GM23338 (cell line): Measurements from ENCODE around the gene CDC26.

Experiments used
- CREB1 ChIP-seq: fragments of 250-450 bp; sonication (Bioruptor Pico); IDR thresholded peaks from 2 replicates; pipeline ENCODE4 v1.5.0; 2020; ENCODE audit warnings: low read depth, mild to moderate bottlenecking, moderate library complexity
- ETS1 ChIP-seq: IDR thresholded peaks from 2 replicates; pipeline ENCODE4 v1.6.1; 2016; ENCODE audit warnings: antibody characterized with exemption
- EZH2 ChIP-seq: fragments of 200-600 bp; sonication (generic); IDR thresholded peaks from one replicate; pipeline ENCODE4 v1.8.0; 2017; ENCODE audit warnings: antibody characterized with exemption, mild to moderate bottlenecking, low read depth; ENCODE audit not compliant: unreplicated experiment
- EZH2phosphoT487 ChIP-seq: fragments of 200-600 bp; sonication (generic); IDR thresholded peaks from one replicate; pipeline ENCODE4 v1.8.1; 2018; ENCODE audit warnings: antibody characterized with exemption; ENCODE audit not compliant: unreplicated experiment
- POLR2AphosphoS5 ChIP-seq: IDR thresholded peaks from 2 replicates; pipeline ENCODE4 v1.6.1; 2016; ENCODE audit warnings: antibody characterized with exemption, low read depth
- ZNF114 ChIP-seq: fragments of 250-450 bp; sonication (Bioruptor Pico); IDR thresholded peaks from 2 replicates; pipeline ENCODE4 v1.5.0; 2020; ENCODE audit warnings: mild to moderate bottlenecking, moderate library complexity
- TF ChIP-seq, protein P1 (sequence below), 2 experiments: fragments of 200-600 bp in 1 of 2; sonication (generic) in 1 of 2; conservative IDR thresholded peaks; 2 replicates each; pipeline versions ENCODE4 v1.5.1 to v1.6.1; 2016 to 2017; ENCODE audit warnings: antibody characterized with exemption in 2 of 2, low read depth in 2 of 2, mild to moderate bottlenecking in 2 of 2, moderate library complexity in 1 of 2
- TF ChIP-seq, protein P2 (sequence below): IDR thresholded peaks from one replicate; pipeline ENCODE4 v1.6.1; 2018; ENCODE audit warnings: antibody characterized with exemption; ENCODE audit not compliant: unreplicated experiment
- TF ChIP-seq, protein P3 (sequence below): fragments of 250-450 bp; sonication (Bioruptor Pico); IDR thresholded peaks from 2 replicates; pipeline ENCODE4 v1.5.0; 2020; ENCODE audit warnings: mild to moderate bottlenecking, moderate library complexity

DNA sequence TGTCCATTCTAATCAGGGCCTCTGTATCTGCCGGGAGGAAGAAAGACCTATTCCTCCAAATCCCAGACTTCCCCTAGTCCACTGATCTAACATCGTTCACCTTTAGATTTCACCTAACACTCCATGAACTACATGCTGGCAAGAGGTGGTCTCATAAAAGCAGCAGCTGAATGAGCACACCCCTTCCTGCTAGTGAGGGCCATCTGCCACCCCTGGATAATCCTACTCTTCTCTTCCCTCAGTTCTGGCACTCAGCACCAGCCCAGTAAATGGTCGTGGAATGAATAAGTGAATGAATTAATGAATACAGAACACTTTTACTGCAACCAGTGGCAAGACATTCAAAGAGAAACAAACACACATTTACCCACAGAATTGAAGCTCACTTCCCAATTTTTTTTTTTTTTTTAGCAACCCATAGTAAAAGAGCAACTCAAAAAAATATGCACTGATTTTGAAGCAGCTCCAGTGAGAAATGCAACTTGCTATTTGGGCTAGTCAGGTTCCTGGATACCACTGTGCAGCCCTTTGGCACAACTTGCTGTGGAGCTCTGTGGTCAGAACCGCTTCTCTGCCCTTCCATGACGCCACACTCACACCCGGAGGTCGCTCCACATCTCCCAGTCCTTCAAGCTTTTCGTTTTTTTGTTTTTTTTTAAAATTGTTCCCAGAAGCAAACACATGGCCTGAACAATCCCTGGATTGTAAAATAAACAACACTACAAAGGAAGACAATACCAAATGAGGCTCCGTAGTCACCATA, 21.6 kb upstream of the CDC26 start:
- TF ChIP-seq, protein P1, sequence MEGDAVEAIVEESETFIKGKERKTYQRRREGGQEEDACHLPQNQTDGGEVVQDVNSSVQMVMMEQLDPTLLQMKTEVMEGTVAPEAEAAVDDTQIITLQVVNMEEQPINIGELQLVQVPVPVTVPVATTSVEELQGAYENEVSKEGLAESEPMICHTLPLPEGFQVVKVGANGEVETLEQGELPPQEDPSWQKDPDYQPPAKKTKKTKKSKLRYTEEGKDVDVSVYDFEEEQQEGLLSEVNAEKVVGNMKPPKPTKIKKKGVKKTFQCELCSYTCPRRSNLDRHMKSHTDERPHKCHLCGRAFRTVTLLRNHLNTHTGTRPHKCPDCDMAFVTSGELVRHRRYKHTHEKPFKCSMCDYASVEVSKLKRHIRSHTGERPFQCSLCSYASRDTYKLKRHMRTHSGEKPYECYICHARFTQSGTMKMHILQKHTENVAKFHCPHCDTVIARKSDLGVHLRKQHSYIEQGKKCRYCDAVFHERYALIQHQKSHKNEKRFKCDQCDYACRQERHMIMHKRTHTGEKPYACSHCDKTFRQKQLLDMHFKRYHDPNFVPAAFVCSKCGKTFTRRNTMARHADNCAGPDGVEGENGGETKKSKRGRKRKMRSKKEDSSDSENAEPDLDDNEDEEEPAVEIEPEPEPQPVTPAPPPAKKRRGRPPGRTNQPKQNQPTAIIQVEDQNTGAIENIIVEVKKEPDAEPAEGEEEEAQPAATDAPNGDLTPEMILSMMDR (conservative IDR thresholded peaks at IDR 0.05; ENCODE audit: low read depth in 2 of 2), result no peak
- no peak for TF ChIP-seq ETS1
- TF ChIP-seq CREB1 (CRISPR knock-in tag), result no peak
- no peak for TF ChIP-seq EZH2phosphoT487
- no peak for TF ChIP-seq EZH2
- no peak for TF ChIP-seq POLR2AphosphoS5
- TF ChIP-seq, protein P2, sequence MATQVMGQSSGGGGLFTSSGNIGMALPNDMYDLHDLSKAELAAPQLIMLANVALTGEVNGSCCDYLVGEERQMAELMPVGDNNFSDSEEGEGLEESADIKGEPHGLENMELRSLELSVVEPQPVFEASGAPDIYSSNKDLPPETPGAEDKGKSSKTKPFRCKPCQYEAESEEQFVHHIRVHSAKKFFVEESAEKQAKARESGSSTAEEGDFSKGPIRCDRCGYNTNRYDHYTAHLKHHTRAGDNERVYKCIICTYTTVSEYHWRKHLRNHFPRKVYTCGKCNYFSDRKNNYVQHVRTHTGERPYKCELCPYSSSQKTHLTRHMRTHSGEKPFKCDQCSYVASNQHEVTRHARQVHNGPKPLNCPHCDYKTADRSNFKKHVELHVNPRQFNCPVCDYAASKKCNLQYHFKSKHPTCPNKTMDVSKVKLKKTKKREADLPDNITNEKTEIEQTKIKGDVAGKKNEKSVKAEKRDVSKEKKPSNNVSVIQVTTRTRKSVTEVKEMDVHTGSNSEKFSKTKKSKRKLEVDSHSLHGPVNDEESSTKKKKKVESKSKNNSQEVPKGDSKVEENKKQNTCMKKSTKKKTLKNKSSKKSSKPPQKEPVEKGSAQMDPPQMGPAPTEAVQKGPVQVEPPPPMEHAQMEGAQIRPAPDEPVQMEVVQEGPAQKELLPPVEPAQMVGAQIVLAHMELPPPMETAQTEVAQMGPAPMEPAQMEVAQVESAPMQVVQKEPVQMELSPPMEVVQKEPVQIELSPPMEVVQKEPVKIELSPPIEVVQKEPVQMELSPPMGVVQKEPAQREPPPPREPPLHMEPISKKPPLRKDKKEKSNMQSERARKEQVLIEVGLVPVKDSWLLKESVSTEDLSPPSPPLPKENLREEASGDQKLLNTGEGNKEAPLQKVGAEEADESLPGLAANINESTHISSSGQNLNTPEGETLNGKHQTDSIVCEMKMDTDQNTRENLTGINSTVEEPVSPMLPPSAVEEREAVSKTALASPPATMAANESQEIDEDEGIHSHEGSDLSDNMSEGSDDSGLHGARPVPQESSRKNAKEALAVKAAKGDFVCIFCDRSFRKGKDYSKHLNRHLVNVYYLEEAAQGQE, result no peak
- TF ChIP-seq, protein P3, sequence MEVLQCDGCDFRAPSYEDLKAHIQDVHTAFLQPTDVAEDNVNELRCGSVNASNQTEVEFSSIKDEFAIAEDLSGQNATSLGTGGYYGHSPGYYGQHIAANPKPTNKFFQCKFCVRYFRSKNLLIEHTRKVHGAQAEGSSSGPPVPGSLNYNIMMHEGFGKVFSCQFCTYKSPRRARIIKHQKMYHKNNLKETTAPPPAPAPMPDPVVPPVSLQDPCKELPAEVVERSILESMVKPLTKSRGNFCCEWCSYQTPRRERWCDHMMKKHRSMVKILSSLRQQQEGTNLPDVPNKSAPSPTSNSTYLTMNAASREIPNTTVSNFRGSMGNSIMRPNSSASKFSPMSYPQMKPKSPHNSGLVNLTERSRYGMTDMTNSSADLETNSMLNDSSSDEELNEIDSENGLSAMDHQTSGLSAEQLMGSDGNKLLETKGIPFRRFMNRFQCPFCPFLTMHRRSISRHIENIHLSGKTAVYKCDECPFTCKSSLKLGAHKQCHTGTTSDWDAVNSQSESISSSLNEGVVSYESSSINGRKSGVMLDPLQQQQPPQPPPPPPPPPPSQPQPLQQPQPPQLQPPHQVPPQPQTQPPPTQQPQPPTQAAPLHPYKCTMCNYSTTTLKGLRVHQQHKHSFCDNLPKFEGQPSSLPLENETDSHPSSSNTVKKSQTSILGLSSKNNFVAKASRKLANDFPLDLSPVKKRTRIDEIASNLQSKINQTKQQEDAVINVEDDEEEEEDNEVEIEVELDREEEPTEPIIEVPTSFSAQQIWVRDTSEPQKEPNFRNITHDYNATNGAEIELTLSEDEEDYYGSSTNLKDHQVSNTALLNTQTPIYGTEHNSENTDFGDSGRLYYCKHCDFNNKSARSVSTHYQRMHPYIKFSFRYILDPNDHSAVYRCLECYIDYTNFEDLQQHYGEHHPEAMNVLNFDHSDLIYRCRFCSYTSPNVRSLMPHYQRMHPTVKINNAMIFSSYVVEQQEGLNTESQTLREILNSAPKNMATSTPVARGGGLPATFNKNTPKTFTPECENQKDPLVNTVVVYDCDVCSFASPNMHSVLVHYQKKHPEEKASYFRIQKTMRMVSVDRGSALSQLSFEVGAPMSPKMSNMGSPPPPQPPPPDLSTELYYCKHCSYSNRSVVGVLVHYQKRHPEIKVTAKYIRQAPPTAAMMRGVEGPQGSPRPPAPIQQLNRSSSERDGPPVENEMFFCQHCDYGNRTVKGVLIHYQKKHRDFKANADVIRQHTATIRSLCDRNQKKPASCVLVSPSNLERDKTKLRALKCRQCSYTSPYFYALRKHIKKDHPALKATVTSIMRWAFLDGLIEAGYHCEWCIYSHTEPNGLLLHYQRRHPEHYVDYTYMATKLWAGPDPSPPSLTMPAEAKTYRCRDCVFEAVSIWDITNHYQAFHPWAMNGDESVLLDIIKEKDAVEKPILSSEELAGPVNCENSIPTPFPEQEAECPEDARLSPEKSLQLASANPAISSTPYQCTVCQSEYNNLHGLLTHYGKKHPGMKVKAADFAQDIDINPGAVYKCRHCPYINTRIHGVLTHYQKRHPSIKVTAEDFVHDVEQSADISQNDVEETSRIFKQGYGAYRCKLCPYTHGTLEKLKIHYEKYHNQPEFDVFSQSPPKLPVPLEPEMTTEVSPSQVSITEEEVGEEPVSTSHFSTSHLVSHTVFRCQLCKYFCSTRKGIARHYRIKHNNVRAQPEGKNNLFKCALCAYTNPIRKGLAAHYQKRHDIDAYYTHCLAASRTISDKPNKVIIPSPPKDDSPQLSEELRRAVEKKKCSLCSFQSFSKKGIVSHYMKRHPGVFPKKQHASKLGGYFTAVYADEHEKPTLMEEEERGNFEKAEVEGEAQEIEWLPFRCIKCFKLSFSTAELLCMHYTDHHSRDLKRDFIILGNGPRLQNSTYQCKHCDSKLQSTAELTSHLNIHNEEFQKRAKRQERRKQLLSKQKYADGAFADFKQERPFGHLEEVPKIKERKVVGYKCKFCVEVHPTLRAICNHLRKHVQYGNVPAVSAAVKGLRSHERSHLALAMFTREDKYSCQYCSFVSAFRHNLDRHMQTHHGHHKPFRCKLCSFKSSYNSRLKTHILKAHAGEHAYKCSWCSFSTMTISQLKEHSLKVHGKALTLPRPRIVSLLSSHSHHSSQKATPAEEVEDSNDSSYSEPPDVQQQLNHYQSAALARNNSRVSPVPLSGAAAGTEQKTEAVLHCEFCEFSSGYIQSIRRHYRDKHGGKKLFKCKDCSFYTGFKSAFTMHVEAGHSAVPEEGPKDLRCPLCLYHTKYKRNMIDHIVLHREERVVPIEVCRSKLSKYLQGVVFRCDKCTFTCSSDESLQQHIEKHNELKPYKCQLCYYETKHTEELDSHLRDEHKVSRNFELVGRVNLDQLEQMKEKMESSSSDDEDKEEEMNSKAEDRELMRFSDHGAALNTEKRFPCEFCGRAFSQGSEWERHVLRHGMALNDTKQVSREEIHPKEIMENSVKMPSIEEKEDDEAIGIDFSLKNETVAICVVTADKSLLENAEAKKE (CRISPR knock-in tag), result no peak
- TF ChIP-seq ZNF114 (CRISPR knock-in tag), result no peak
